Activated CD4-positive, CD25-positive, alpha-beta regulatory T cell treated with anti-CD3 and anti-CD28 coated beads, Interleukin-2, amount 50 U/mL, for 24 hours (primary cell): ENCODE data around the gene ATAD3C.
"Not testable (repeated sequence)": the region's sequence is repeated elsewhere in the genome, so short reads cannot be mapped to it uniquely, and the experiment has no call there.

ENCODE experiments used
- ATAC-seq, 2 donors: fragments of 150-1000 bp; cut with Tn5 transposase; one replicate each; pipeline ENCODE4 v1.10.0; 2021; ENCODE audit warnings: mild to moderate bottlenecking in 1 of 2, moderate library complexity in 1 of 2

The ATAD3C gene

DNA sequence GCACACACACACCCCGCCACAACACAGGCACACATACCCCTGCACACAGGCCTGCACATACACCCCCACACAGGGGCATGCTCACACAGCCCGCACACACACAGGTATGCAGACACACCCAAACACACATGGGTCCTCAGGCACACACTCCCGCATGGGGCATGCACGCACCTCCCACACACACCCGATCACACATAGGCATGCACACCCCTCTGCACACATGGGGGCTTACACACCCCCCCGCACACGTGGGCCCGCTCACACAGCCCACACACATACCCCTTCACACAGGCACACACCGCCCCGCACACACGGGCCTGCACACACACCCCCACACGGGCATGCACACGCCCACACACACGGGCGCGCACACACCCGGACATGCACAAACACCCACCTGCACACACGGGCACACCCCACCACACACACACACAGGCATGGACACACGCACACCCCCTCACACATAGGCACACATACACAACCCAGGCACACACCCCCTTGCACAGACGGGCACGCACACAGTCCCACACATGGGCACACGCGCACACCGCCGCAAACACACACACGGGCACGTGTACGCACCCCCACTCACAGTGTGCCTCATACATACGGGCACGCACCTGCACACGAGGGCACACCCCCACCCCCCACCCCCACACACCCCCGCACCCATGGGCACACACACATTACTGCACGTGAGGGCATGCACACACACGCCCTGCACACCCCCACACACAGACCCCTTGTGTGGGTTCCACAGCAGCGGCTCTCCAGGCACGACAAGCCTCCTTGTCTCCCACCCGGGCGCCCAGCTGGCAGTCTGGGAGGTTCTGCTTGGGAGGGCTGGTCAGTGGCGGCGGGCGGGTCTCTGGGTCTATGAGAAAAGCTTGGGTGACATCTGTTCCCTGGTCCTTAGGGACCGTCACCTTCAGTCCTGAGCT lies 30.3 kb downstream of the ATAD3C start:
- no peak for ATAC-seq

DNA sequence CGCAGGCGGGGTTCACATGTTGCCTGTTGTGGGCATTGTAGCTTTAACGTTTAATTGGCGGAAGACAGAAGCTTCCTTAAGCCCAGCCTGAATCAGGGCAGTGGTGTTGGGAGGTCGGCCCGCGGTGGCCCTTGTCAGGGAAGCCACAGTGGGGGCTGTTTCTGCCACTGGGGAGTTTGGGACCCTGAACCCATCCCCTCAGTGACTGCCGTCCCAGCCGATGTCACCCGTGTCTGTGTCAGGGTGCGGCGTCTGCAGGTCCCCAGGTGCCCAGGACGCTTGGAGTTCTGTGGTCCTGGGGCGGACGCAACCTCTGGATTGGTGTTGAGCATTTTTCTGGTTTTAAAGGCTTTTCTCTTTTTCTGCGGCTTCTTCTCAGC lies 31.0 kb downstream of the ATAD3C start:
- ATAC-seq: not testable (repeated sequence)

DNA sequence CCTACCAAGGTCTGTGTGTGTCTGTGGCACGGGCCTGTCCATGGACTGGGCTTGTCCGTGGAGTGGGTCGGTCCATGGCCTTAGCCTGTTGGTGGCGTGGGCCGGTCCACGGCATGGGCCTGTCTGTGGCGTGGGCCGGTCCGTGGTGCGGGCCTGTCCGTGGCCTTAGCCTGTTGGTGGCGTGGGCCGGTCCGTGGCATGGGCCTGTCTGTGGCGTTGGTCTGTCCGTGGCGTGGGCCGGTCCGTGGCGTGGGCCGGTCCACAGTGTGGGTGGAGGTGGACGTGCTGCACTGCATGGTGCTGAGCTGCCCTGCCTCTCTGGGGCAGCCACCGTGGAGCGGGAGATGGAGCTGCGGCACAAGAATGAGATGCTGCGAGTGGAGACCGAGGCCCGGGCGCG lies 32.3 kb downstream of the ATAD3C start:
- peak in 1 of 2 donors; percentile 10 for ATAC-seq

DNA sequence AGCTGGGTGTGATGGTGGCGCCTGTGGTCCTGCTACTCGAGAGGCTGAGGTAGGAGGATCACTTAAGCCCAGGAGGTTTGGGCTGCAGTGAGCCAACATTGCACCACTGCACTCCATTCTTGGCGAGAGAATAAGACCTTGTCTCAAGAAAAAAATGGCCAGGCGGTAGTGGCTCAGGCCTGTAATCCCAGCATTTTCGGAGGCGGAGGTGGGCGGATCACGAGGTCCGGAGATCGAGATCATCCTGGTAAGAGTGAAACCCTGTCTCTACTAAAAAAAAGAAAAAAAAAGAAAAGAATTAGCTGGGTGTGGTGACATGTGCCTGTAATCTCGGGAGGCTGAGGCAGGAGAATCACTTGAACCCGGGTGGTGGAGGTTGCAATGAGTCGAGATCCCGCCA lies 33.4 kb downstream of the ATAD3C start:
- no peak for ATAC-seq

DNA sequence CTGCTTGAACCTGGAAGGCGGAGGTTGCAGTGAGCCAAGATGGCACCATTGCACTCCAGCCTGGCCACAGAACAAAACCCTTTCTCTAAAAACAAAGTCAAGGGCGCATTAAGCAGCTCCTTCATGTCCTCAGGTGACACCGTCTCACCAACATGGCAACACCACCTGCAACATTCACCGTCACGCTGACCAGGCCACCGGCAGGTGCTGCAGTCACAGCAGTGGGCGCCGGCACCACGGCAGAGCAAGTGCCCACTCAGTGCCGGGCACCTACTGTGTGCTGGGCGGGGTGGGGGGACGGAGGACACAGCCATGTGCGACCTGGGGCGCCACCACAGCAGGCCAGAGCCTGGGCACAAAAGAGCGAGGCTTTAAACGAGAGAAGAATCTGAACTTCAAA lies 34.2 kb downstream of the ATAD3C start:
- no peak for ATAC-seq

DNA sequence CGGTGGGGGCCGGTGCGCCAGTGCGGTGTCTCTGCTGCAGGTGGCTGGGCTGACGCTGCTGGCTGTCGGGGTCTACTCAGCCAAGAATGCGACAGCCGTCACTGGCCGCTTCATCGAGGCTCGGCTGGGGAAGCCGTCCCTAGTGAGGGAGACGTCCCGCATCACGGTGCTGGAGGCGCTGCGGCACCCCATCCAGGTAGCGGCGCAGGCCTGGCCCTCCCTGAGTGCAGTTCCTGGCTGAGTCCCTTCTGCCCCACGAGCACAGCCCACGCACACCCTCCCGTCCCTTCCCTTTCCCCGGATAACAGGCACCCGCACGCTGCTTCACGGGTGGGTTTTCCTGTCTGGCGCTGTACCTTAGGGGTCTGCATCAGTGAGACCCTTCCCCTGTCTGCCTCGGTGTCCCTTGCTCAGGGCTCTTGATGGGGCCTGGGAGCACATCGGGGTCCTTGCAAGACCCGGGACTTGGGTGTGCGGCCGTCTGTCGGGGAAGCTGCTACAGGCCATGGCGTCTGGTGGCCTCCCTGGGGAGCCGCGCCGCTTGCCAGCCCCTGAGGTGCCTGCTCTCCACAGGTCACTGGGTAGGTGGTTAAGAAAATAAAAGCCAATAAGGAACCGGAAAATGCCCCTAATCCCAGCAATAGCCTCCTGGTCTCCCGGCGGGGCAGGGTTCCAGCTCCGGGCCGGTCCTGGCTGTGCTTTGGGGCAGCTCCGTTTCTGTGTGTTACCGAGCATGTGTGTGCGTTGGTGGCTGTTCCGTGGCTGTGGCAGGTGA lies 35.7 kb downstream of the ATAD3C start:
- ATAC-seq: not testable (repeated sequence)

DNA sequence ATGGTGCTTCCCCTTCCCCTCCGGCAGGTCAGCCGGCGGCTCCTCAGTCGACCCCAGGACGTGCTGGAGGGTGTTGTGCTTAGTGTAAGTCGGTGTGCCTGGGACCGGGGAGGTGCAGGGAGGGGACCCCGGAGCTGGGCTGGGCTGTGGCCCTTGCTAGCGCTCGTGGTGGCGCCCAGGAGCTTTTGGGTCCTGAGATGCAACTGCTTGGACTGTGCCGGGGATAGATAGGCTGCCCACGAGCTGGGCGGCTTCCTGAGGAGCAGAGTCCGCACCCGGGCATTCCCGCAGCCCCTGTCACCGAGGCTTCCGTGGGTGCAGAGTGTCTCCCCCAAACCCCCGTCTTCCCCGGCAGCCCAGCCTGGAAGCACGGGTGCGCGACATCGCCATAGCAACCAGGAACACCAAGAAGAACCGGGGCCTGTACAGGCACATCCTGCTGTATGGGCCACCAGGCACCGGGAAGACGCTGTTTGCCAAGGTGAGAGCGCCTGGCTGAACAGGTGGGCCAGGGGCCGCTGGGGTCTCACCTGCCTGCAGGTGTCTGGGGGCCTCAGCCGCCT lies 36.3 kb downstream of the ATAD3C start:
- not testable (repeated sequence) for ATAC-seq

DNA sequence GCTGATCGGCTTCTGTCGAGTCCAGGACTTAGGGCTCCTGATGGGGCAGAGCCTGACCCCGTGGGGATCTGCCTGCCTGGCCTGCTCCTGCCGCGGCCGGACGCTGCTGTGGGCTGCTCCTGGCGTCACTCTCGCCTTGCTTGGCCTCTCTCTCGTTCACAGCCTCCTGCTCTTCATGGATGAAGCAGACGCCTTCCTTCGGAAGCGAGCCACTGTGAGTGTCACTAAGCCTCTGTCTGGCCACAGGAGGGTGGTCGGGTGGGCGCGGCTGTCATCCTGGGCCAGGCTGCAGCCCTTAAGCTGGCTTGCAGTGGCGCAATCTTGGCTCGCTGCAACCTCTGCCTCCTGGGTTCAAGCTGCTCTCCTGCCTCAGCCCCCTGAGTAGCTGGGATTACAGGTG lies 38.2 kb downstream of the ATAD3C start:
- no peak for ATAC-seq

DNA sequence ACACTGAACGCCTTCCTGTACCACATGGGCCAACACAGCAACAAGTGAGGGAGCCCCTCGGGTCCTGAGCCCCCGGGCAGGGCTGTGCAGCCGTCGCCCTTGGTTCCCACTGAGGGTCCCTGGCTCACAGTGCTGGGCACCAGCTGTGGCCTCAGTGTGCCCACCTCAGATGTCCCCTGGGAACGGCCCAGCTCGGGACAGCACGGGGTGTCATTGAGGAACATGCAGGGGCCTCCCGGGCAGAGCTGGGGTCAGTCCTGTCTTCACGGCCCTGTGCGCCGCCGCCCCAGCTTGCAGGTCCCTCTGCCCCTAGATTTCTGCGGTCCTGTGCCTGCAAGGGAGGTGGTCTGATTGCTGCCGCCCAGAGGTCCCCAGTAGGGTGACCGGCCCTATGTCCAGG lies 39.7 kb downstream of the ATAD3C start:
- ATAC-seq: no peak

DNA sequence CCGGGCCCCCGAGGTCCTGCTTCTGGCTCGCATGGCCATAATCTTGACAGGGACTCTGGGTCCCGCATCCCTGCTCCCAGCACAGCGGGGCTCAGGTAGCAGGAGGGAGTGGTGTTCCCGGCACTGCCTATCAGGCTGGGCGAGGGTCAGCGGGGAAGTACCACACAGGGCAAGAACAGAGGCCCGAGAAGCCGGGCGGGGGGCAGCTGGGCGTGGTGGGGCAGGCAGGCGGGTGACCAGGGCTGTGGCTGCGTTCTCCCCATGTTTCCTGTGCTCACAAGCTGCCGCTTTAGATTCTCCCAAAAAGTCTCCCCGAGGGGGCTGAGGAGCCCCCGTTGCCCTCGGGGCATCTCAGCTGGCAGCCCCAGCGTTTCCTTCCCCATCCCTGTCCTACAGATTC lies 40.4 kb downstream of the ATAD3C start:
- ATAC-seq: no peak

DNA sequence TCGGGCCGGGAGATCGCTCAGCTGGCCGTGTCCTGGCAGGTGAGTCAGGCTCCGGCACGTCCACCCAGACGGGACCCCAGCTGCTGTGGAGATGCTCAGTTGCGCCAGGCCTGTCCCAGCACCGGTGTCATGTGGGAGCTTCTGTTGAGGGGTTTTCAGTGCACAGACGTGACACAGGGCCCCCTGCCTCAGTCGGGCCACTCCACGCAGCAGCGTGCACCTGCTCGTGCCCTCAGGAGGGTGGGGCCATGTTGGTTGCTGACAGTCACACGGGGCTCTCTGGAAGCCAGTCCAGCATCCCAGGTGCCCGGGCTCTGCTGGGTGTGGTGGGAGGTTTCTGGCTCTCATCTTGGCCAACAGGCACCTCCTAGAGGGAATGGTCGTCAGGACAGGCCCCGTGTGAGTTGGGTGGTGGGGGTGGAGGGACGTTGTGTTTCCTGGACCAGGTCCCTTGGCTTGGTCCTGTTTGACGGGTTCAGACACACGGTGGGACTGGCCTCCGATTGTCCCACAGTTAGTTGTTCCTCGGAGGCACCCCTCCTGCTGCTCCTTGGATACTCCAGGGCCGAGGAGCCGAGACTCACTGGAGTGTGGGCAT lies 41.2 kb downstream of the ATAD3C start:
- ATAC-seq: no peak

DNA sequence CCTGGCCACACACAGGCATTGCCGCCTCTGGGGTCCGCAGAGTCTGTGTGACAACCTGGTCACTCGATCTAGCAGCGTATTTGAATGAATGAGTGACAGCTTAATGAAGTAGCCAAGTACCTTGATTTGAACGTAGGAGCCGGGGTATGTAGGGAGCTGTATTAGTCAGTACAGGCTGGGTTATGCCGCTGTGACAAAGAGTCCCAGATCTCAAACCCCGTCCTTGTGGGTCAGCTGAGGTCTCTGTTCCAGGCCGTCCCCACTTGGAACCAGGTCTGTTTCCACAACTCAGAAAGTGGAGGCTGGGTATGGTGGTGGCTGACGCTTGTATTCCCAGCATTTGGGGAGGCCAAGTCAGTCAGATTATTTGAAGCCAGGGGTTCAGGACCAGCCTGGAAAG lies 42.1 kb downstream of the ATAD3C start:
- no peak for ATAC-seq

DNA sequence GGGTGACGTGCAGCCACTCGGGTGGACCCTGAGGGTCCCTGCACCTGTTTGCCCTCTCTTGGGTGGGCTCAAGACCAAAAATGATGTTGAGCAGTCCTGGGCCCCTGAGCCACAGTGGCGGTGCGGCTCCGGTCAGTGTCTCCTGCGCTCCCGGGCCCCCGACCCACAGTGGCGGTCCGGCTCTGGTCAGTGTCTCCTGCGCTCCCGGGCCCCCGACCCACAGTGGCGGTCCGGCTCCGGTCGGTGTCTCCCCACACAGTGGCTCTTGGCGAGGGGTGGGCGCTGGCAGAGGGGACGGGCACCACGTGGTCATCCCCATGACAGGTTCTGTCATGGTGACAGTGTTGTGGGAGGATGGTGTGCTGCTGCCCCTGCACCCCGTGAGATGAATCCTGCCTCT lies 44.8 kb downstream of the ATAD3C start:
- not testable (repeated sequence) for ATAC-seq

DNA sequence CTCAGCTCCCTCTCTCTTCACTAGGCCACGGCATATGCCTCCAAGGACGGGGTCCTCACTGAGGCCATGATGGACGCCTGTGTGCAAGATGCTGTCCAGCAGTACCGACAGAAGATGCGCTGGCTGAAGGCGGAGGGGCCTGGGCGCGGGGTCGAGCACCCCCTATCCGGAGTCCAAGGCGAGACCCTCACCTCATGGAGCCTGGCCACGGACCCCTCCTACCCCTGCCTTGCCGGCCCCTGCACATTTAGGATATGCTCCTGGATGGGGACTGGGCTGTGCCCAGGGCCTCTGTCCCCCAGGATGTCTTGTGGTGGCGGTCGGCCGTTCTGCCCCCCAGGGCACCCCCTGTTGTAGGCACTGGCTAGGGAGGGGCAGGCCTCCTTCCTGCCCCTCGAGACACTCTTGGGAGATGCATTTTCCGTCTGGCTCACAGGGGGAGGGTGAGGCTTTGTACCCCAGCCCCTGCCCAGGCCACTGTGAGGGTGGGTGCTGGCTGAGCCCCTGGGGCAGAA lies 46.0 kb downstream of the ATAD3C start:
- not testable (repeated sequence) for ATAC-seq

DNA sequence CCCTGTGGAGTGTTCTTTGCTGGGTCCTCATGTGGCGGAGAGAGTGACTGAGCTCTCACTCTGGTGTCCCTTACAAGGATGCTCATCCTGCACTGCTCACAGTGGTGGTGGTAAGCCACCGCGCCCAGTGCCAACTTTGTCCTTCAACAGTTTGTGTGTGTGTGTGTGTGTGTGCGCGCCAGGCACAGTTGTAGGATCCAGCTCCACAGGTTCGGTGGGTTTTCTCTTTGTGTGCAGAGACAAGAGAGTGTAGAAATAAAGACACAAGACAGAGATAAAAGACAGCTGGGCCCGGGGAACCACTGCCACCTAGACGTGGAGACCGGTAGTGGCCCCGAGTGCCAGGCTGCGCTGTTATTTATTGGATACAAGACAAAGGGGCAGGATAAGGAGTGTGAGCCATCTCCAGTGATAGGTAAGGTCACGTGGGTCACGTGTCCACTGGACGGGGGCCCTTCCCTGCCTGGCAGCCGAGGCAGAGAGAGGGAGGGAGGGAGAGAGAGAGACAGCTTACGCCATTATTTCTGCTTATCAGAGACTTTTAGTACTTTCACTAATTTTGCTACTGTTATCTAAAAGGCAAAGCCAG lies 55.4 kb downstream of the ATAD3C start:
- peak; percentile 50 to 68 for ATAC-seq

DNA sequence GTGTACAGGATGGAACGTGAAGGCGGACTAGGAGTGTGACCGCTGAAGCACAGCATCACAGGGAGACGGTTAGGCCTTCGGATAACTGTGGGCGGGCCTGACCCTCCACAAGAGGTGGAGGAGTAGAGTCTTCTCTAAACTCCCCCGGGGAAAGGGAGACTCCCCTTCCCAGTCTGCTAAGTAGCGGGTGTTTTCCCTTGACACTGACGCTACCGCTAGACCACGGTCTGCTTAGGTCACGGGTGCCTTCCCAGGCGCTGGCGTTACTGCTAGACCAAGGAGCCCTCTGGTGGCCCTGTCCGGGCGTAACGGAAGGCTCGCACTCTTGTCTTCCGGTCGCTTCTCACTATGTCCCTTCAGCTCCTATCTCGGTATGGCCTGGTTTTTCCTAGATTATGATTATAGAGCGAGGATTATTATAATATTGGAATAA lies 55.9 kb downstream of the ATAD3C start:
- peak; percentile 61 to 67 for ATAC-seq

DNA sequence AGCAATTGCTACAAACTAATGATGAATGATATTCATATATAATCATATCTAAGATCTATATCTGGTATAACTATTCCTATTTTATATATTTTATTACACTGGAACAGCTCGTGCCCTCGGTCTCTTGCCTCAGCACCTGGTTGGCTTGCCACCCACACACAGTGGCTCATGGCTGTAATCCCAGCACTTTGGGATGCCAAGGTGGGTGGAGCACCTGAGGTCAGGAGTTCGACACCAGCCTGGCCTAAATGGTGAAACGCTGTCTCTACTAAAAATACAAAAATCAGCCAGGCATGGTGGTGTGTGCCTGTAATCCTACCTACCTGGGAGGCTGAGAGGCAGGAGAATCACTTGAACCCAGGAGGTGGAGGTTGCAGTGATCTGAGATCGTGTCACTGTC lies 56.3 kb downstream of the ATAD3C start:
- ATAC-seq: not testable (repeated sequence)

DNA sequence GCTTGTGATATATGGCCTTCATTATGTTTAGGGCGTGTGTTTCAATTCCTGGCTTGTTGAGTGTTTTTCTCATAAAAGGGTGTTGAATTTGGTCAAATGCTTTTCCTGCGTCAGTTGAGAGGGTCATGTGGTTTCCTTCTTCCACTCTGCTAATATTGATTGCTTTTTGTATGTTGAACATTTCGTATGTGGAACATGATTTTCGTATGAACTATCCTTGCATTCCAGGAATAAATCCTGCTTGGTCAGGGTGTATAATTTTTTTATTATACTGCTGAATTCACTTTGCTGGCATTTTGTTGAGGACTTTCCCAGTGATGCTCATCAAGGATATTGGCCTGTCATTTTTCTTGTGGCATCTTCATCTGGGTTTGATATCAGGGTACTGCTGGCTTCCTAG lies 57.8 kb downstream of the ATAD3C start:
- no peak for ATAC-seq

DNA sequence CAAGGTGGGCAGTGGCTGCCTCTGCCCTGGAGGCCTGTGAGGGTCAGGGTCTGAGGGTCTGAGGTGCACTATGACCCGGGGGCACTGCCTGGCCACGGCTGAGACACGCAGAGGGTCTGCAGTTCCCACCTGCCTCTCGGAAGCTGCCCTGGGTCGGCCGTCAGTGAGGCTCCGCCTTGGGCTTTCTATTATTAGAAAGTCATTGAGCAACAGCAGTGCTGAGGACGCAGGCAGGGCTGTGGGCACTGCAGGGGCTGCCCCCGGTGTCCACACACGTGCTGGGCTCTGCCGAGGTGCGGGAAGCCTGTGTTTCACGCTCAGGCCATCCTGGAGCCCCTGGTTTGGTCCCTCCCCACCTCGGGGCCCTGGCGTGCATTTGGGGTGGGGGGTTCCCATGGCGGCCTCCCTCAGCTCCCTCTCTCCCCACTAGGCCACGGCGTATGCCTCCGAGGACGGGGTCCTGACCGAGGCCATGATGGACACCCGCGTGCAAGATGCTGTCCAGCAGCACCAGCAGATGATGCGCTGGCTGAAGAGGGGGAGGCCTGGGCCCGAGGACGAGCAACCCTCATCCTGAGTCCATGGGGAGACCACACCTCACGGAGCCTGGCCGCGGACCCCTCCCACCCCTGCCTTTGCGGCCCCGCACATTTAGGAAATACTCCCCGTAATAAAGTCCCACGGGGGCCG lies 59.4 kb downstream of the ATAD3C start:
- ATAC-seq: not testable (repeated sequence)

DNA sequence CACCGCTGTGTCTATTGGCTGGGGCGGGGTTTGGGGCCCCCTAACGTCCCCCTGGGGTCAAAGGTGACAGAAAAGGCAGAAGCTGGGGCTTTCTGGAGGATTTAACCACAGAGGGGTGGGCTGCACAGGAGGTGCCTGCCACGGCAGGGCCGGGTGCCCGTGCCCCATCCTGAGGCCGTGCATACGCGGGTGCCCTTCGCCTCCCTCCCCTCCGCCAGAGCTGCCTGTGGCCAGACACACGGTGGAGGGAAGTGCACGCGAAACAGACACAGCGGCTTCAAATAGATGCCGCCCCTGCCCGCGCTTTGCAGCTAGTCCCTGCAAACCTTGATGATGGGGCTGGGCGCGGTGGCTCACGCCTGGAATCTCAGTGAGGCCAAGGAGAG lies 60.0 kb downstream of the ATAD3C start:
- not testable (repeated sequence) for ATAC-seq

DNA sequence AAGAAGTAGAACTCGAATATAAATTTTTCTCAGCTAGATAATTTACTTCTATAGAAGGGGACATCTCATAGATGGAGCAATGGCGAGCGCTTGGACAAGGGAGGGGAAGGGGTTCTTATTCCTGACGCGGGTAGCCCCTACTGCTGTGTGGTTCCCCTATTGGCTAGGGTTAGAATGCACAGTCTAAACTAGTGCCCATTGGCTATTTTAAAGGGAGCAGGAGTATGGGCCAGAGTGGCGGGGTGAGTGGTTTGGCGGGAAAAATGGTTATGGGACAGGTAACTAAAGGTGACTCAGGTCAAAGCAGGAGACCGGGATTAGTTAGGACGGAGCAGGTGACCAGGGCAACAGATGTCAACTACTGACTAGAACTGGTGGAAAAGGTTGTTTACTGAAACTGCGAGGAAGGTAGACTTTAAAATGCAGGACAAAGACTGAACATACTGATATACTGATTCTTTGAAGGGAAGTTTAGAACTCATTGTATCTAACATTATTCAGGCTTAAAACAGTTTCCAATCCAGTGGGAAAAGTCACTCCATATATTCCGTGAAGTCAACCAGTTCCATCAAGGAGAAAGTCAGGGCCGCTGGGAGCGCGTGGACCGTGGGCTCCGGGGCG lies 61.5 kb downstream of the ATAD3C start:
- ATAC-seq: no peak
